Measurements from ENCODE around the gene UBA7. TPM values are rescaled to one million over a fixed set of nuclear protein-coding genes. Genes with fewer than 3 reads are reported as not detected.

The UBA7 gene
- total and polyA plus RNA-seq, 2 of the 13 experiments (the other 11 are each of a cell fraction or from before 2014, with no cell fraction given) = 9.5 to 16.5 TPM

- TF ChIP-seq, protein P1, sequence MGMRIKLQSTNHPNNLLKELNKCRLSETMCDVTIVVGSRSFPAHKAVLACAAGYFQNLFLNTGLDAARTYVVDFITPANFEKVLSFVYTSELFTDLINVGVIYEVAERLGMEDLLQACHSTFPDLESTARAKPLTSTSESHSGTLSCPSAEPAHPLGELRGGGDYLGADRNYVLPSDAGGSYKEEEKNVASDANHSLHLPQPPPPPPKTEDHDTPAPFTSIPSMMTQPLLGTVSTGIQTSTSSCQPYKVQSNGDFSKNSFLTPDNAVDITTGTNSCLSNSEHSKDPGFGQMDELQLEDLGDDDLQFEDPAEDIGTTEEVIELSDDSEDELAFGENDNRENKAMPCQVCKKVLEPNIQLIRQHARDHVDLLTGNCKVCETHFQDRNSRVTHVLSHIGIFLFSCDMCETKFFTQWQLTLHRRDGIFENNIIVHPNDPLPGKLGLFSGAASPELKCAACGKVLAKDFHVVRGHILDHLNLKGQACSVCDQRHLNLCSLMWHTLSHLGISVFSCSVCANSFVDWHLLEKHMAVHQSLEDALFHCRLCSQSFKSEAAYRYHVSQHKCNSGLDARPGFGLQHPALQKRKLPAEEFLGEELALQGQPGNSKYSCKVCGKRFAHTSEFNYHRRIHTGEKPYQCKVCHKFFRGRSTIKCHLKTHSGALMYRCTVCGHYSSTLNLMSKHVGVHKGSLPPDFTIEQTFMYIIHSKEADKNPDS (CRISPR knock-in tag; IDR thresholded peaks at IDR 0.05) = no peak
- TF ChIP-seq ZNF44 (CRISPR knock-in tag; IDR thresholded peaks at IDR 0.05) (no peak; the same call in 1 of the 2 replicates), THAP11 (CRISPR knock-in tag; IDR thresholded peaks at IDR 0.05) (peak; percentile 83), ONECUT2 (CRISPR knock-in tag; IDR thresholded peaks at IDR 0.05) (no peak), ZSCAN9 (CRISPR knock-in tag; IDR thresholded peaks at IDR 0.05; ENCODE audit: borderline replicate concordance) (peak; percentile 73; the same call in 1 of the 2 replicates), IKZF4 (CRISPR knock-in tag; IDR thresholded peaks at IDR 0.05; ENCODE audit: borderline replicate concordance, low read depth, not compliant biosample characterization) (no peak)
Measured at GRCh38 chr3:49786357-49787181, 27.2 kb downstream of the UBA7 start, which contains the start of gene IP6K1 (continued).

DNA sequence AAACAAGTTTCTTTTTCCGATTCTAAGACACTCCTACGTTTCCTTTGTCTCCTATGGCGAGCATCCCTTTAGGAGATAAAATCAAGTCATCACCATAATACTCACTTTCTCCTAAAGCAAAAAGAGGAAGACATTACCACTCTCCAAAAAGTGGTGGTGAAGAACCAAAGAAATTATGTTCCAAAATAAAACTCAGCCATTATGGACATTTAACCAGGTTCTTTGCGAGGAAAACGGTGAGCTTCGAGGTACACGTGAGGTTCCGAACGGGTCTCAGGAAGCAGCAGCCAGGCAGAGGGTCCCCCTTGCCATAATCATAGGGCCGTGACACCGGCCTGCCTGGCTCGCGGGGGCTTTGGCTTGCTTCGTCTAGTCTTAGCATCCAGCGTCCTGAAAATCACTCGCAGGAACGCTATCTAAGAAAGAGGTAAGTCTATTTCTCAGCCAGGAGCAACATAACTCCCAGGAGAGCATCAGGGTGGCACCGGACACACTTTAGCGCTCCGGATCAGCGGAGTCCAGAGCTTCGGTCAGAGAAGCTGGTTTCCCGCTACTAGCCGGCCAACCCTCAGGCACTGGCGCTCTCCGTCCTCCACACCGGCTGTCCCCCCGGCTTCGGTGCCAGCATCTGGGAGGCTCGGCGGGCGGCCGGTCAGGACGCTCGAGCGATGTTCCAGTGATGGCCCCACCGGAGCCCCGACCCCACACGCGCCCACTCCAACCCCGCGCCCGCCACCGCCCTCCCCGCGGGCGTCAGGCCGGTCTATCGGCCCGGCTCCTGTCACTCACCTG, 28.0 kb downstream of the UBA7 start:
- intact Hi-C loops (cut with micrococcal nuclease; ENCODE audit: unreplicated experiment) = loop anchor here (5.0 kb wide), 1 partner anchor 53 kb away; no protein-coding TSS in a partner anchor
- H3K9me3 ChIP-seq (ENCODE audit: low read length) = no peaks in the 10 kb centered on the region
- ATAC-seq (peak; percentile 62), FAIRE-seq (no peak), DNase-seq (ENCODE audit: low spot score) (no peak)
- H2AFZ ChIP-seq (ENCODE audit: low read length) = no peak overlapping the region
- H3K27ac ChIP-seq (ENCODE audit: extremely low read length, insufficient read depth, low read length) = peak overlapping the region; percentile 65
- 9% methylated on average over 13 of the region's 50 CpGs for WGBS (ENCODE audit: low lambda C conversion rate)
- BruUV-seq (replicated peaks) = no TSS peak
- in situ Hi-C loops (cut with HindIII; ENCODE audit: extremely low pct_ligation_motif_present, low pct_unique_long_range_greater_than_20kb) = no loop called here
- H3K4me2 ChIP-seq (ENCODE audit: low read depth, low read length) = peak overlapping the region; percentile 88
- POLR2A ChIA-PET = interaction anchor here (0.6 to 1.8 kb wide), 18 partner anchors 9 to 447 kb away, joined by 3 to 22 read pairs (median 3); partner anchors contain the start of genes CDHR4, INKA1, MON1A and UBA7
- peaks cover 0 to 3% of the 10 kb centered on the region in 2 experiments; a peak in 2 of 5 replicates for H3K36me3 ChIP-seq (replicated peaks in 1 of 2; ENCODE audit: control insufficient read depth in 1 of 2, insufficient read depth in 2 of 2, low read length in 2 of 2)
- peak overlapping the region; percentile 81 to 93 (median 84) for H3K4me3 ChIP-seq (replicated peaks in 1 of 3; ENCODE audit: insufficient read depth in 1 of 3, low read depth in 2 of 3, low read length in 3 of 3)
- H3K9ac ChIP-seq (ENCODE audit: insufficient read depth, low read depth, low read length) = peak overlapping the region; percentile 96
- peaks cover 41% of the 10 kb centered on the region for H3K79me2 ChIP-seq (ENCODE audit: insufficient read depth, low read length)
- CTCF ChIA-PET (ENCODE audit: low intra/inter-chr PET ratio, low total read pairs) = no interaction called here
- H3K27me3 ChIP-seq (ENCODE audit: control insufficient read depth in 1 of 2, insufficient read depth in 2 of 2, low read length in 2 of 2) = no peaks in the 10 kb centered on the region; a peak in 1 of 5 replicates
- H3K4me1 ChIP-seq (ENCODE audit: insufficient read depth, low read length) = peaks cover 58% of the 10 kb centered on the region
- H4K20me1 ChIP-seq (ENCODE audit: insufficient read depth, low read length) = 0 out of 2 replicates have a peak, but pooled peaks cover 3% of the 10 kb centered on the region
- no peak for TF ChIP-seq SKI (IDR thresholded peaks at IDR 0.05; ENCODE audit: partially characterized antibody)
- 0 out of 2 replicates have a peak, but pooled peaks have one; percentile 68 for TF ChIP-seq ZNF850 (CRISPR knock-in tag; conservative IDR thresholded peaks at IDR 0.05)
- TF ChIP-seq THAP8 (CRISPR knock-in tag; IDR thresholded peaks at IDR 0.05; ENCODE audit: borderline replicate concordance) = no peak
- peak; percentile 24; the same call in 1 of the 2 replicates for TF ChIP-seq ZNF788 (CRISPR knock-in tag; IDR thresholded peaks at IDR 0.05; ENCODE audit: borderline replicate concordance)
- TF ChIP-seq AGO2 (optimal IDR thresholded peaks at IDR 0.05; ENCODE audit: low read depth, low read length) = no peak

All from HepG2 (cell line).